HG03565 (cell line): ENCODE data around the gene PPP1CB.
"Not testable (repeated sequence)": the region's sequence is repeated elsewhere in the genome, so short reads cannot be mapped to it uniquely, and the experiment has no call there.

Experiments used
- ATAC-seq: cut with Tn5 transposase; IDR thresholded peaks from one replicate; pipeline ENCODE4 v1.9.1; 2021; ENCODE audit warnings: mild to moderate bottlenecking, moderate library complexity; ENCODE audit not compliant: unreplicated experiment

Gene PPP1CB

DNA sequence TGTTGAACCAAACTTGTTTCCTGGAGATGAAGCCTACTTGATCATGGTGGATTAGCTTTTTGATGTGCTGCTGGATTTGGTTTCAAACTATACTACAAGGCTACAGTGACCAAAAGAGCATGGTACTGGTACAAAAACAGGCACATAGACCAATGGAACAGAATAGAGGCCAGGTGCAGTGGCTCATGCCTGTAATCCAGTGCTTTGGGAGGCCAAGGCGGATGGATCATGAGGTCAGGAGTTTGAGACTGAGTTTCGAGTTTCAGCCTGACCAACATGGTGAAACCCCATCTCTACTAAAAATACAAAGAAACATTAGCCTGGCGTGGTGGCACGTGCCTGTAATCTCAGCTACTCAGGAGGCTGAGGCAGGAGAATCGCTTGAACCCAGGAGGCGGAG, 9.0 kb upstream of the PPP1CB start:
- not testable (repeated sequence) for ATAC-seq

DNA sequence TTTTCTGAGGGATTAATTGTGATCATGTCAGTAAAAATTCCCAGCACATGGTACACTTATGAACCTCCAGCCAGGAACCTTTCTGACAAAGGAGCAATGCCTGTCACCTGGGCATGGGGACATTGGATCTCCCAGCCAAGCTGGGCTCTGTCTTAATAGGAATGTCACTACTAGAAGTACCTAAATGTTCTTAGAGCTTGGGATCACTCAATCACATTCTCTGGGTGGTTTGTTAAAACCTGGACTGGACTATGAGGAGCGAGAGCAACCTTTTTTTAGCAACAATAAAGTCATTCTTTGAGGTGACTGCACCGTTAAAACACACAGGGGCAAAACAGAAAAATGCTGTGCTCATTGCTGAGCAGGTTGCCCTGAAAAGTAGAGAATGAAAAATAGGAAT, 6.4 kb upstream of the PPP1CB start:
- no peak for ATAC-seq

DNA sequence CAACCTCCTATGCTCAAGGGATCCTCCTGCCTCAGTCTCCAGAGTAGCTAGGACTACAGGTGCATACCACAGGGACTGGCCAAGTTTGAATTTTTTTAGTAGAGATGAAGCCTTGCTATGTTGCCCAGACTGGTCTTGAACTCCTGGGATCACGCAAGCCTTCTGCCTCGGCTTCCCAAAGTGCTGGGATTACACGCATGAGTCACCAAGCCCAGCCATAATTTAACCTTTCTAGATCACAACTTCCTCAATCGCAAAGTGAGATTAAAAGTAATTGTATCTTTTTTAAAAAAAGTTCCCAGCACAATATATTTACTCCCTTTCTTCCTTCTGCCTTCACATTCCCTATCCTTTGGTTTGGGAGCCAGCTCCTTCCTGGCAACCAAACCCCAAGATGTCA, 5.8 kb upstream of the PPP1CB start:
- ATAC-seq = no peak

DNA sequence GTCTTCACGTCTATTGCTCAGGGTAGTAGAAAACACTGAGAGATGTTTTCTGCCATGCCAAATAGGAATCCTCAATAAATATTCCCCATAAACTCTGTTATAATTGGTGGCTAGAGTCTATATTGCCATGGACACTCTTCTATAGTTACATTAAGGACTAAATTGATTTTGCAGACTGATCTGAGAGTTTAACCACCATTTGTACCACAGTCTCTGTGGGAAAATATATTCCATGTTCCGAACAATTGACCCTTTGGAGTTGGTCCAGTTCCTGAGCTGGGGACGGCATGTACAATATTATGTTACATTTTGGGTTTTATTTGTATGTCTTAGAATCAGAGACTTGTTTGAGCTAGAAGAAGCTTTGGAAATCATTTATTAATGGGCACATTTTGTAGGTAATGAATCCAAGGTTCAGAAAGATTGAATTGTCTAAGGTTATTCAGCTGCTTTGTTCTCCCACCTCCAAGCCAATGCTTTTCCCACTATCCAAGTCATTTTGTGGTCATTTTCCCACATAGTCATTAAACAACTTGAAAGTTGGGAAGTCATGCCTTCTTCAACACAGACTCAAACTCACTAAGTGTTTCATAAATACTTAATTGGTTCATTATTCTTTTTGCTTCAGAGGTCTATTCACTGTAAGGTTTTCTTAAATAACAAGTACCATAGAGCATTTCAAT, 5.1 kb upstream of the PPP1CB start:
- no peak for ATAC-seq

DNA sequence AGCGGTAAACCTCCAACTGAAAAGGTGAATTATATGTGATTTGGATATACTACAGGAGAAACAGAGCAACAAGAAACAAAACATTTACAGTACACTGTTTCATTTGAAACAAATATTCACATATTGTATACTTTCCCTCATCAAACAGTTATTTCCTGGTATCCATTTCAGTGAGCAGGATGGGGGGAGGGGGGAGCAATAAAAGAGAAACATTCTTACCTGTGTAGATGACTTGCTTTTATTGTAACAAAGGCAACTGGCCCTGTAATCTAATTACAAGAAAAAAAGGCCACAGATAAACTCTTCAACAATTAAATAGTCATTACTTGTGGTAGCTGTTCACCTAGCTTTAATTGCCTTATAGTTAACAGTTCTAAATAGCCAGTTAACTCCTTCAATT, 3.9 kb upstream of the PPP1CB start:
- no peak for ATAC-seq

DNA sequence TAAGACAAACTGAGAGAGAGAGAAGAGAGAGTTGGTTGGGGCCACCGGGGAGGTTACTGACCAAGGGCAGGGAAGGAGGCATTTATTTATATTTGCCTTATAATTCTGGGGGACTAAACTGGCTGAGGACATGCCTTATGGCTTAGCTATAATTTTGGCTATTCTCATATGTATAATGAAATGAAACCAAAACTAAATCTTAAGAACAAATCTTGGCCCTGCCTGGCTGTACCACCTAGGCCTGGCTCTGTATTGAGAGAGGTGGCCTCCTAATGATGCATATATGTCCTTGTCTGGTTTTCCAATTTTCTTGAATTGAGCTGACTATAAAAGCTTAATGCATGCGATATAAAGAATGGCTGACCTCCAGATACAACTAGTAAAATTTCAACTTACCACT, 3.5 kb upstream of the PPP1CB start:
- no peak for ATAC-seq

DNA sequence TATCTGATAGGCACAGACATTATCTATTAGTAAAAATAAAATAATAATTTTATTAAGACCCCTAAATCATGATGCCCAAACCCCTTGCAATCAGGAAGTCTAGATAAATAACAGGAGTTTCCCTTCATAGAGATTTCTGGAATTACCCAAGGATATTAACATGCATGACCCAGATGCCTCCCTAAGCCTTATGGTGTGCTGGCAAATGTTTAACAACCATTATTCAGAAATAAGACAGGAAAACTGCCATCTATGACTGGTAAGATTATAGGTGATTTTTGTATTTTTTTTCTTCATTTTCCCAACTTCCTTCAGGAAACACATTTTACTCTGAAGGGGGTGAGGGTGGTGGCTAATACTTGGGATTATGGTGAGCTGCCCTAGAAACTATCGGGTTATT, 2.7 kb upstream of the PPP1CB start:
- no peak for ATAC-seq

DNA sequence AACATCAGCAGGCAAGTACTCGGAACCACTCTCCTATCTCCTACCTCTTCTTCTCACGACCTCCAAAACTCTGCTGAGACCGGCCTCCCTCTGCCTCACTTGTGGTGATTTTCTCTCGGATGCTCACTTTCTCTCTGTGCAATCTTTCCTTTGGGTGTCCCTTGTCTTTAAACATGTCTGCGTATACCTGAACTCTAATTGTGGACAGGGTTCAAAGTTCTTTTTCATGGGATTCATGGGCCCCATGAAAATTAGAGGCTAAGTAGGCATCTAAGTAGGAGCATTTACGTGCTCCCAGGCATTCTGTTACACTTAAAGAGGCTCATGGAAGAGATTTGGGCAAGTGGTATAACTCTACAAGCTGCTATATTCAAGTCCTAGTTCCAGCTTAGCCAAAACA, 2.1 kb upstream of the PPP1CB start:
- ATAC-seq = no peak

DNA sequence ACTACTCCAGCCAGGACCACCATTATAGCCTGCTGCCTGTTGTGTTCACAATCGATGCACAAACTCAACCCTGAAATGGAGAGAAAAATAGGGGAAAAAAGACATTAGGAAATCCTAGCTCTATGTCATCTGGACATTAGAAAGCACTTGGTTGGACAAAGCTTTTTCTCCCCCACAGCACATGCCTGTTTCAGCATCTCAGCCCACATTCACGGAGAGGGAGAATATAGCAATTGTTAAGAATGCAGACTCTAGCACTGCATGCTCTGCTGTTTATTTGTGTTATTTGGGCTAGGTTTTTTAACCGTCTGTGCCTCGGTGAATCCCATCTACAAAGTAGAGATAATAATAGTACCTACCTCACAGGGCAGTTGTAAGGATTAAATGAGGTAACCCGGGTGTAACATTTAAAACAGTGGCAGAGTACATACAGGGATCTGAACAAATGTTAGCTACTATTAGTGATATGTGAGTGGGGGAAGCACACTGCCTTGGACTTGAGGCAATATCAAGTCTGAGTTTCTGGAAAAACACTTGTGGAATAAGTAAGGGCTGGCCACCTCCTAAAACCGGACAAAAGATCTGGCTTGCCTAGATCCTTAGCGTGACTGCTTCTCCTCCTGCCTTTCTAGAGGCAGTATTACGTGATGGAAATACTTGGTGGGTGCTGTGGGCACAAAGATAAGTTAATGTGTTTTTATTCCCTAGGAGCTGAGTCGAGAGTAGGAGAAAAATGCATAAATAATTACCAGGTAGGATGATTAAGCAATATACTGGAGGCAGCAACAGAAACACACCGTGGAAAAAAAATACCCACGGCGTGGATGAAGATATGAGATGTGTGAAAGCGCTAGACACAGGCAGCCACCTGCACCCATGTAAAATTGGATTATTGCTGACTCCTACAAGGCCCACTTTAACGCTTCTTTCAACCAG, 1.0 kb upstream of the PPP1CB start:
- no peak for ATAC-seq

DNA sequence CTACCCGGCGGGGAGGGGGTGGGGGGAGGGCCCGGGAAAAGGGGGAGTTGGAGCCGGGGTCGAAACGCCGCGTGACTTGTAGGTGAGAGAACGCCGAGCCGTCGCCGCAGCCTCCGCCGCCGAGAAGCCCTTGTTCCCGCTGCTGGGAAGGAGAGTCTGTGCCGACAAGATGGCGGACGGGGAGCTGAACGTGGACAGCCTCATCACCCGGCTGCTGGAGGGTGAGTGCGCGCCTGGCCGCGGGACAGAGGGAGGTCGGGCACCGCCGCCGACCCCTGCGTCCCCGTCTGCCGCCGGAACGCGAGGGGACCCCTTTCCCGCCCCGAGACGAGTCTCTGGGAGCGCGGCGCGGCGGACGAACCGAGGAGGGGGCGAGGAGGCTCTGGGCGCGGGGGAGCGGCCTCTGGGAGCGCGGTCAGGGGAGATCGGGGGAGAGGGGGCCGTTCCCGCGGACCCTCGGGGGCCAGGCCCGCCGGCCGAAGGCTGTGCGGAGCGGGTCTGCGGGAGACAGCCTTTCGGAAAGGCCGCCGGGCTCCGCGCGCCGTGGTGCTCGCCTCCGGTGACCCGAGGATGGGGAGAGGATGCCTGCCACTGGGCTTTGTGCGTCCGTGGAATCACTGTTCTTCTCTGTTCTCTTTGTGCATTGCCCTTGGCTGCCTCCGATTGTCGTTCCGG, 463 bp downstream of the PPP1CB start:
- peak; percentile 1 for ATAC-seq

DNA sequence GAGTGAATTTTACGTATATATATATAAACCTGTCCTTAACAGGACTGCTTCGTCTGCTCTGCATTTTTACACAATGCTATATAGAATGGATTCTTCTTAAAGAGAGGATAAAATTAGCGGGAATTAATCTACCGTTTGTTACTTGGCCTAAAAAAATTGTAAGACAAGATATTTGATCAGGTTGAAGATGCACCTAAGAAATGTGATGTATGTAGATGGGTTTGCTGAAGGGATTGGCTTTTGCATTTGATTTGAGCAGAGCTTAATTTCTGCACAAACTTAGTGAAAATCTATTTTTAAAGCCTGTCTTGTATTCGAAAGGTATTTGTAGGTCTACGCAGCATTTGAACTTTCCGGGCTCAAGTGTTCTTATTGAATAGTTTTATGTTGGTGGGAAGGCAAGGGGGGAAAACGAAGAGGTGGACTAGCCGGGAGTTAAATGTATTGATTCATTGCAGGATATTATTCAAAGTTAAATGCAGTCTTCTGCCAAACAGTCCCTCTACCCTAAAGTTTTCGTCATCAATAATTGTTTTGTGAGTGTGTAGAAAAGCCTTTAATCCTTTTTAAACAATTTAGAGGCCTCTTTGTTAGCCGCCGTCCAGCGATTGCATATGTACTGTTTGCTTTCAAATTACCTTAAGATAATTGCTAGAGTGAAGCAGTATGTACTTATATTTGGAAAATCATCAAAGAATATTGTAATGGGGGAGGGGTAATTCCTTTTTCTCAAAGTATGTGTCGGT, 1.2 kb downstream of the PPP1CB start:
- no peak for ATAC-seq

DNA sequence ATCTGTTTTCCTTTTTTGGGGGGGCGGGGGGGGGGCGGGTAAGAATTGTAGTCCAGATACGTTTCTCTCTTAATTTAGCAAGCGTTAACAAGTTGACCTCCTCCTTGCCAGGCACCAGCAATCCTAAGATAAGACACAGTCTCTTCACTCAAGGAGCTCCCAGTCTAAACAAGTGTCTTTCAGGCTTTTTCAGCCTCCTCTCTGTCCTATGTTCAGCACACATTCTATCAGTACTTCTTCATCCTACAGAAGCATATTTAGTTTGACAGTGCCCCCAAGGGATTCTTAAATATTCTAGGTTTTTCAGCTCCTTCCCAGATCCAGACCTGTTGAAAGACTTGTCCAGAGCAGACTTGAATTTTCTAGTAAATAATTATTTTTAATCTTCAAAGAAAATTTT, 2.7 kb downstream of the PPP1CB start:
- ATAC-seq = no peak

DNA sequence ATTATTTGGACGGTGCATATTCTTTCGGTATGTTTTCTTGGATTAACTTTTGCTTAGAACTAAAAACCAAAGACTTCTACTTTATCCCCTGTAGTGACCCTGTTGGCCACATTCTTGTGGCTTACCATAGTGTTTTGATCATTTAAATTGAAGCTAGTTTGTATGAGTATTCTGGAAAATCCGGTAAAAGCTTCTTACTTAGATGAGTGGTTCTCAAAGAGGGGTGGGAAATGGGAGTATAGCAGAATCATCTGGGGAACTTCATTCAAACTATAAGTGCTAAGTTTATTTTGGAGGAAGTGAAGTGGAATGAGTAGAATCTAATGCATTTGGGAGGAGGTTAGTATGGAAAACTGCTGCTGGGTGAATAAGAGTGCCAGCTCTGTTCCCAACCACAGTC, 3.8 kb downstream of the PPP1CB start:
- ATAC-seq = no peak

DNA sequence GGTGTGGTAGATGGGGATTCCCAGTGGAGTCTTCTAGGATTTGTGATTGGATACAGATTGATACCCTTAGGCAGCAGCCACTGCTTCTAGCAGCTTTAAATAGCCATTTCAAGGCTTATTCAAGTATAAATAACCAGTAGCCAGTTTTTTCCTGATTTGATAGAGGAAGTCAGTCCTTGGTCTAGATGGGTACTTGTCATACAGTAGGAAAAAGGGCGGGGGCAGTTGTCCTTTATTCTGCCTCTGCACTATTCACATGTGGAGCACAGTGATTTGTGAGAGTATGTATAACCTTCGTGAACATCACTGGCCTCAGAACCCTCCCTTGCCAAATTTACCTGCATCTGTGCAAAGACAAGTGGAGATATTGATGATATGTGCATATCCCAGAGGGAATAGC, 6.8 kb downstream of the PPP1CB start:
- no peak for ATAC-seq

DNA sequence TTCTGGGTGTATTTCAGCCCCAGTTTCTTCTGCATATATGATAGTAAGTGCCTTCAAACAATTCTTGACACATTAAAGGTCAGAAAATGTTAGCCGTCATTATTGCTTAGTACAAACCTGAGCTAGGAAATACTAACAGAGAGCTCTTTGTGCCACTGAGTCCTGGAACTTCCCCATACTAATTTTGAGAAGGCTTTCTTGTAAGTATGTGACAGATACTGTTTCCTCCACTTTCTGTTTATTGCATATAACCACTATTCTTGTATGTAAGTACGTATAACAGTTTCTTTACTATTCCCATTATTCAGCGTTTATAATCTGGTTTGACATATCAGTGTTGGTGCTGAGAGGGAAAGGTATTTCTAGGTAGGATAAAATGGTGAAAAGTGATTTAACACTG, 9.8 kb downstream of the PPP1CB start:
- ATAC-seq = no peak

DNA sequence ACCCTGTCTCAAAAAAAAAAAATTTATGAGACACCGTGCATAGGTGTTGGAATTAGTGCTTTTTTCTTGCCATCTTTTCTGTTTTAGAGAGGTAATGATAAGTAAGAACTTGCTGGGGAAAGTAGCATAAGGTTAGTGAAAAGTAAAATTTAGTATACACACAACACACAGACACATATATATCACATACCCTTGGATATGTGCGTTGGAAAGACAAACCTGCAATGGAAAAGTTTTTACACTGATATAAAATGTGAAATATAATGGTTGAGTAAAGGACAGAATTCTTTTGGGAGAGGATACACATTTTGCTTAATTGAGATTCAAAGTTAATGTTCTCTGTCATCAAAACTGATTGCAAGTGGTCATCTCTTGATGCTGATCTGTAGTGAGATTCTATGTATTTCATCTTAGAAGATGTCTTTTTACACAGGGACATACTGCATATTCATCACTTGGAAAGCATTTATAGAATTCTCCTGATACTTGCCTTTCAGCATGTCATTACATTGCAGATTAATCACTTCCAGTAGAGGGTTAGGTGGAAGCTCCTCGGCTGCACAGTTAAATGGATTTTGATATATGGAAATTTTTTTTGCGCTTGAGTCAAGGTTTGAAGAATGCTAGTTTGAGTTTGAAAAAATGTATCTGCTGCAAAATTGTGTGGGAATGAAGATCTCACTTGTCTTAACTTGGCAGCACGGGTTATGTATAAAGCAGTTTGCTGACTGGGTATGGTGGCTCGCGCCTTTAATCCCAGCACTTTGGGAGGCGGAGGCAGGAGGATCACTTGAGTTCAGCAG, 13.5 kb downstream of the PPP1CB start:
- ATAC-seq = no peak

DNA sequence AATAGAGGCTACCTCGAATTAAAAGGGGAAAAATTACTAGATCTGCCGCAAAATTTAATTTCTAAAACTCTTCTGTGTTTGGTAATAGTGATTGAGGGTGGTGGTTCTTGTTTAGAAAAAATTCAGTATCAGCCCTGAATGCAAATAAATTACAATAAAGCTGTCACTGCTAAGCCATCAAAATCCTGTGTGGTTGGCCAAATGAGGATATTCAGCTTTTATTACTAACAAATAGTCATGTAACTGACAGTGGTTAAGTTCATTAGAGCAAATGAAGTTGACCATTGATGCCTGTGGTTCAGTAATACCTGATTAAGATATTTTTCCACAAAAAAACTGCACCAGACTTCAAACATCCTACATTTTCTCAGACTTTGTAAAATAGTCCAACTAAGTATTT, 14.4 kb downstream of the PPP1CB start:
- no peak for ATAC-seq

DNA sequence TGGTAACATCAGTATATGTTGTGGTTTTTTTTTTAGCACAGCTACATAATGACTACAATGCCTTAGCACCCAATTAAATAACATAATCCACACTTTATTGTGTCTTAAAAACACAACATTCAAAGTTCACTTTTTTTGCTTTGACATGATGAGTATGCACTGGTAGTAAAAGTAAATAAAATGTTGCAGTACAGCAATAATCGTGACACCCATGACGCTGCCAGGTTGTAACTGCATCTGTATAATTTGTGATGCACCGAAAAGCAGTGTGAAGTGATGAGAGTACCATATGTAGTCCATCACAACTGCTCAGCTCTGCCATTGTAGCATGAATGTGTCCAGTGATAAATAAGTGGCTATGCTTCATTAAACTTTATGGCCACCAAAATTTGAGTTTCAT, 15.7 kb downstream of the PPP1CB start:
- ATAC-seq = no peak

DNA sequence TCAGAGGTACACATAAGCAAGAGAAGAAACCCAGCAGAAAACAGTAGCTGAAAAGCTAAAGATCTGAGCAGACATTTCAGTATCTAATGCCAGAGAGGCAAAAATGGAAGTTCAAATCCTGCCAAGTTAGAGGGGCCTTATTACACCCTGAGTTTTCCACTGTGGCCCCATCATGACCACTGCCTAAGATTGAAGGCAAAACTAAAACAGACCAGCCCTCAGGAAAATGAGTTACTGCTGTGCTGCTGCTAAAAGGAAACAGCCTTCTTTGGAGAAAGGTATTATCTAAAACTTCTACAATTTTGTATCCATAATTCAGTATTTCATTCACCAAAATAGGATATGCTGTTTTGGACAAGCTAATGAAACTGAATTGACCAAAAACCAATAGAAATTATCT, 16.8 kb downstream of the PPP1CB start:
- no peak for ATAC-seq

DNA sequence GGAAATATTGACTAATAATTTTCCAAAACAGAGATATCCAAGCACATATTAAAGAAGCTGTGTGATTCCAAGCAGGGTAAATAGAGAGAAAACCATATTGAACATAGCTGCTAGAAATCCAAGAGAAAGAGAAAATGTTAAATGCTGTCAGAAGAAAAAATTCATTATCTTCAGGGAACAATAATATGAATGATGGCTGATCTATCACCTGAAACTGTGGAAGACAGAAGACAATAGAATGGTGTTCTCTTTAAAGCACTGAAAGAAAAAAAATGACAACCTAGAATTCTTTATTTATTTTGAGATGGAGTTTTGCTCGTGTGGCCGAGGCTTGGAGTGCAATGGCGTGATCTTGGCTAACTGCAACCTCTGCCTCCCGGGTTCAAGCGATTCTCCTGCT, 17.3 kb downstream of the PPP1CB start:
- ATAC-seq = no peak
